GM12878 (cell line): ENCODE data around the gene SMIM20. TPM values are rescaled to one million over a fixed set of nuclear protein-coding genes. Genes with fewer than 3 reads are reported as not detected.

Experiments used
- ATAC-seq: fragments of 200-7000 bp; cut with Tn5 transposase; 3 replicates; pipeline ENCODE4 v1.9.1; 2020; ENCODE audit warnings: mild to moderate bottlenecking, moderate library complexity
- BruUV-seq: library from RNA; stranded (reverse); fragments of 400-500 nt; replicated peaks from 2 replicates; lab custom pipeline; 2021; lab: Mats Ljungman, UMichigan
- CTCF ChIA-PET: fragments of 300-600 bp; sonication (Branson Sonifier 250); formaldehyde crosslinking; extraction: SDS; loops from one replicate; lab custom pipeline; 2021; ENCODE audit warnings: inconsistent platforms; lab: Yijun Ruan, JAX
- POLR2A ChIA-PET: fragments of 350-600 bp; formaldehyde crosslinking; extraction: SDS; loops from one replicate; lab custom pipeline; 2021; ENCODE audit warnings: inconsistent platforms; lab: Charles Lee
- RAD21 ChIA-PET: fragments of 300-600 bp; sonication (Branson Sonifier 250); formaldehyde crosslinking; loops from one replicate; lab custom pipeline; 2023; ENCODE audit warnings: antibody characterized with exemption; ENCODE audit not compliant: unreplicated experiment; lab: Charles Lee
- SMC1A ChIA-PET: fragments of 300-600 bp; sonication (Branson Sonifier 250); formaldehyde crosslinking; loops from one replicate; lab custom pipeline; 2023; ENCODE audit not compliant: unreplicated experiment, uncharacterized antibody; lab: Charles Lee
- DNase-seq: peaks from one replicate; pipeline ENCODE4 v3.0.0-alpha.2; 2011; ENCODE audit warnings: low read depth, low spot score
- FAIRE-seq: peaks from 3 replicates; lab custom pipeline; 2011; peaks lifted over from hg19 to GRCh38; lab: Jason Lieb, UNC
- H2AFZ ChIP-seq: 2 replicates; pipeline ENCODE4 v1.6.0; 2011; ENCODE audit warnings: low read depth, low read length, control low read depth; ENCODE audit not compliant: control insufficient read depth
- H3K27ac ChIP-seq: 2 replicates; pipeline ENCODE4 v1.5.1; 2011; ENCODE audit warnings: control low read depth; ENCODE audit not compliant: control insufficient read depth, insufficient read depth
- H3K27me3 ChIP-seq, 2 experiments: replicated peaks in 1 of 2; 2 replicates each; pipeline versions ENCODE4 v1.6.0 to v1.6.1; 2011; ENCODE audit warnings: low read length in 1 of 2; ENCODE audit not compliant: control insufficient read depth in 2 of 2, insufficient read depth in 2 of 2
- H3K36me3 ChIP-seq, 2 experiments: 2 replicates each; pipeline ENCODE4 v1.5.1; 2011; ENCODE audit warnings: low read length in 1 of 2; ENCODE audit not compliant: control insufficient read depth in 2 of 2, insufficient read depth in 2 of 2
- H3K4me1 ChIP-seq: 2 replicates; pipeline ENCODE4 v1.6.1; 2011; ENCODE audit warnings: mild to moderate bottlenecking, low read length, moderate library complexity, mixed read lengths; ENCODE audit not compliant: control insufficient read depth, insufficient read depth
- H3K4me2 ChIP-seq: 2 replicates; pipeline ENCODE4 v1.6.0; 2011; ENCODE audit warnings: control low read depth; ENCODE audit not compliant: control insufficient read depth, insufficient read depth
- H3K4me3 ChIP-seq: fragments of 200-600 bp; sonication (generic); 2 replicates; pipeline ENCODE4 v1.5.1; 2016
- H3K79me2 ChIP-seq: 2 replicates; pipeline ENCODE4 v1.6.0; 2011; ENCODE audit warnings: low read length; ENCODE audit not compliant: control insufficient read depth, insufficient read depth
- H3K9ac ChIP-seq: 2 replicates; pipeline ENCODE4 v1.8.0; 2011; ENCODE audit warnings: low read length, control low read depth, mixed read lengths; ENCODE audit not compliant: control insufficient read depth, insufficient read depth
- H3K9me3 ChIP-seq: replicated peaks from 3 replicates; pipeline ENCODE4 v1.5.1; 2011; ENCODE audit warnings: mild to moderate bottlenecking, low read length; ENCODE audit not compliant: control insufficient read depth, insufficient read depth
- H4K20me1 ChIP-seq: 2 replicates; pipeline ENCODE4 v1.6.0; 2011; ENCODE audit not compliant: control insufficient read depth, insufficient read depth
- CBX3 ChIP-seq: fragments of 200-600 bp; sonication (generic); IDR thresholded peaks from 2 replicates; pipeline ENCODE4 v1.6.1; 2016; ENCODE audit warnings: low read depth, borderline replicate concordance
- FOXK2 ChIP-seq: fragments of 450-650 bp; IDR thresholded peaks from 2 replicates; pipeline ENCODE4 v1.6.1; 2017; ENCODE audit warnings: mild to moderate bottlenecking, moderate library complexity
- GATAD2B ChIP-seq: fragments of 450-650 bp; conservative IDR thresholded peaks from 2 replicates; pipeline ENCODE4 v1.6.1; 2017; ENCODE audit warnings: low read depth, mild to moderate bottlenecking, moderate library complexity
- HDAC2 ChIP-seq: fragments of 200-600 bp; sonication (generic); IDR thresholded peaks from 2 replicates; pipeline ENCODE4 v1.6.1; 2017
- HDAC6 ChIP-seq: fragments of 200-600 bp; sonication (generic); IDR thresholded peaks from one replicate; pipeline ENCODE4 v1.8.0; 2017; ENCODE audit warnings: antibody characterized with exemption; ENCODE audit not compliant: unreplicated experiment
- NBN ChIP-seq: fragments of 450-650 bp; IDR thresholded peaks from 2 replicates; pipeline ENCODE4 v1.6.1; 2016
- NR2C2 ChIP-seq: IDR thresholded peaks from 2 replicates; pipeline ENCODE4 v1.6.1; 2011; ENCODE audit warnings: borderline replicate concordance, low read depth; ENCODE audit not compliant: control insufficient read depth, insufficient read length
- SMC3 ChIP-seq: IDR thresholded peaks from 2 replicates; pipeline ENCODE4 v1.6.1; 2011; ENCODE audit warnings: low read length, improper control_type of control experiment, borderline replicate concordance
- WGBS: methylation state at CpG from one replicate; pipeline ENCODE4 v1.1.6; 2016; ENCODE audit warnings: low lambda C conversion rate; ENCODE audit not compliant: insufficient replicate concordance, insufficient coverage; ENCODE audit errors: missing lambda C conversion rate; 5-methylcytosine and 5-hydroxymethylcytosine counted together
- in situ Hi-C: fragments of 300-500 bp; cut with MboI; formaldehyde crosslinking; loops from 9 replicates; pipeline ENCODE4 v1.14.3; 2018; ENCODE audit warnings: mixed read lengths
- intact Hi-C: fragments of 100-400 bp; cut with micrococcal nuclease; formaldehyde crosslinking; loops from one replicate; pipeline ENCODE4 v1.14.2; 2022; ENCODE audit not compliant: unreplicated experiment
- polyA plus RNA-seq, 11 experiments: library from polyadenylated mRNA; depleted of rRNA in 4 of 11; unstranded in 6 of 11; stranded (reverse) in 5 of 11; fragments of >200 nt; fragmentation: Nextera tagmentation in 4 of 11; fragmentation: Illumina TruSeq in 1 of 11; extraction: Ambion mirVana in 4 of 11; extraction: Trizol in 1 of 11; gene quantifications; 1 replicate in 1 of 11; 2 replicates in 10 of 11; pipeline versions ENCODE4 v1.2.1 to v1.2.3, GENCODE V29; 2011 to 2016; ENCODE audit warnings: inconsistent platforms in 2 of 11, missing spikeins in 2 of 11, low read depth in 1 of 11
- total RNA-seq, 4 experiments: library from RNA; depleted of rRNA in 3 of 4; stranded (reverse); fragments of >200 nt in 3 of 4; fragmentation: Illumina TruSeq in 1 of 4; extraction: Trizol in 1 of 4; gene quantifications; 2 replicates each; pipeline versions ENCODE4 v1.2.1 to v1.2.3, GENCODE V29; 2013 to 2021
- TF ChIP-seq, protein P1 (sequence below): fragments of 450-650 bp; IDR thresholded peaks from 2 replicates; pipeline ENCODE4 v1.6.1; 2016; ENCODE audit warnings: mild to moderate bottlenecking
- TF ChIP-seq, protein P2 (sequence below): fragments of 450-650 bp; formaldehyde crosslinking; IDR thresholded peaks from 2 replicates; pipeline ENCODE4 v1.4.0; 2020; ENCODE audit warnings: mild to moderate bottlenecking, moderate library complexity

SMIM20 gene
- total and polyA plus RNA-seq, 10 of the 15 experiments (the other 5 are each of a cell fraction or from before 2014, with no cell fraction given) = 17.3 to 38.0 (median 28.8) TPM

DNA sequence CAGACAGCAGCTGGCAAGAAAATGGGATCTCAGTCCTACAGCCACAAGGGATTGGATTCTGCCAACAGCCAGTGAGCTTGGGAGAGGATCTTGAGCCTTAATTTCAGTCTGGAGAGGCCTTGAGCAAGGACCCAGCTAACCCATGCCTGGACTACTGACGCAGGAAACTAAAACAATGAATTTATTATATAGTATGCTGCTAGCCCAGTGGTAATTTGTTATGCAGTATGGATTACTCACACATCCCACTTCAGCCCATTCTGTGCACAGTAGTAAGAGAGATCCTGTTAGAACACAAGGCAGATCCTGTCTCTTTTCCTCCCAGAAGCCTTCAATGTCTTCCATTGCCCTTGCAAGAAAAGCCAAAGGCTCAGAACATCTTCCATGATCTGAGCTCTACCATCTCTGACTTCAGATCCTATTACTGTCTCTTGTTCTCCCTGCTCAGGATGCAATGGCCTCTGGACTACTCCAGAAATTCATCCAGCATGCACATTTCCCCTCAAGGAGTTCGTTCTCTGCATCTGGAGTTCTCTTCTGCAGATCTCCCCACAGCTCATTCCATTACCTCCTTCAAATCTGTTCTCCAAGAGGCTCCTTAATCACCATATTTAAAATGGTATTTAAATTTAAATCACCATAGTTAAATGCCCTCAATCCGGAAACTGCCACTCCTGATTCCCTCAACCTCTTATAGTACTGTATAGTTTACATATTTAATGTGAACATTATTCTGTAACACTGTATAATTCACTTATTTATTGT, 27.6 kb downstream of the SMIM20 start:
- H3K36me3 ChIP-seq = no peaks in the 10 kb centered on the region
- no peak for DNase-seq
- BruUV-seq = no TSS peak
- no peak overlapping the region for H3K9ac ChIP-seq
- intact Hi-C loops = no loop called here
- POLR2A ChIA-PET = interaction anchor here (0.6 kb wide), 1 partner anchor 488 kb away, joined by 3 read pairs; no protein-coding TSS in a partner anchor
- in situ Hi-C loops = no loop called here
- no peak for FAIRE-seq
- no peaks in the 10 kb centered on the region for H4K20me1 ChIP-seq
- RAD21 ChIA-PET = no interaction called here
- no peaks in the 10 kb centered on the region for H3K9me3 ChIP-seq
- H2AFZ ChIP-seq = no peak overlapping the region
- TF ChIP-seq HDAC2 (no peak), SMC3 (no peak), NR2C2 (no peak), FOXK2 (no peak), GATAD2B (no peak), CBX3 (no peak), HDAC6 (no peak), NBN (no peak)
- TF ChIP-seq, protein P1, sequence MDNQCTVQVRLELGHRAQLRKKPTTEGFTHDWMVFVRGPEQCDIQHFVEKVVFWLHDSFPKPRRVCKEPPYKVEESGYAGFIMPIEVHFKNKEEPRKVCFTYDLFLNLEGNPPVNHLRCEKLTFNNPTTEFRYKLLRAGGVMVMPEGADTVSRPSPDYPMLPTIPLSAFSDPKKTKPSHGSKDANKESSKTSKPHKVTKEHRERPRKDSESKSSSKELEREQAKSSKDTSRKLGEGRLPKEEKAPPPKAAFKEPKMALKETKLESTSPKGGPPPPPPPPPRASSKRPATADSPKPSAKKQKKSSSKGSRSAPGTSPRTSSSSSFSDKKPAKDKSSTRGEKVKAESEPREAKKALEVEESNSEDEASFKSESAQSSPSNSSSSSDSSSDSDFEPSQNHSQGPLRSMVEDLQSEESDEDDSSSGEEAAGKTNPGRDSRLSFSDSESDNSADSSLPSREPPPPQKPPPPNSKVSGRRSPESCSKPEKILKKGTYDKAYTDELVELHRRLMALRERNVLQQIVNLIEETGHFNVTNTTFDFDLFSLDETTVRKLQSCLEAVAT = no peak
- TF ChIP-seq, protein P2, sequence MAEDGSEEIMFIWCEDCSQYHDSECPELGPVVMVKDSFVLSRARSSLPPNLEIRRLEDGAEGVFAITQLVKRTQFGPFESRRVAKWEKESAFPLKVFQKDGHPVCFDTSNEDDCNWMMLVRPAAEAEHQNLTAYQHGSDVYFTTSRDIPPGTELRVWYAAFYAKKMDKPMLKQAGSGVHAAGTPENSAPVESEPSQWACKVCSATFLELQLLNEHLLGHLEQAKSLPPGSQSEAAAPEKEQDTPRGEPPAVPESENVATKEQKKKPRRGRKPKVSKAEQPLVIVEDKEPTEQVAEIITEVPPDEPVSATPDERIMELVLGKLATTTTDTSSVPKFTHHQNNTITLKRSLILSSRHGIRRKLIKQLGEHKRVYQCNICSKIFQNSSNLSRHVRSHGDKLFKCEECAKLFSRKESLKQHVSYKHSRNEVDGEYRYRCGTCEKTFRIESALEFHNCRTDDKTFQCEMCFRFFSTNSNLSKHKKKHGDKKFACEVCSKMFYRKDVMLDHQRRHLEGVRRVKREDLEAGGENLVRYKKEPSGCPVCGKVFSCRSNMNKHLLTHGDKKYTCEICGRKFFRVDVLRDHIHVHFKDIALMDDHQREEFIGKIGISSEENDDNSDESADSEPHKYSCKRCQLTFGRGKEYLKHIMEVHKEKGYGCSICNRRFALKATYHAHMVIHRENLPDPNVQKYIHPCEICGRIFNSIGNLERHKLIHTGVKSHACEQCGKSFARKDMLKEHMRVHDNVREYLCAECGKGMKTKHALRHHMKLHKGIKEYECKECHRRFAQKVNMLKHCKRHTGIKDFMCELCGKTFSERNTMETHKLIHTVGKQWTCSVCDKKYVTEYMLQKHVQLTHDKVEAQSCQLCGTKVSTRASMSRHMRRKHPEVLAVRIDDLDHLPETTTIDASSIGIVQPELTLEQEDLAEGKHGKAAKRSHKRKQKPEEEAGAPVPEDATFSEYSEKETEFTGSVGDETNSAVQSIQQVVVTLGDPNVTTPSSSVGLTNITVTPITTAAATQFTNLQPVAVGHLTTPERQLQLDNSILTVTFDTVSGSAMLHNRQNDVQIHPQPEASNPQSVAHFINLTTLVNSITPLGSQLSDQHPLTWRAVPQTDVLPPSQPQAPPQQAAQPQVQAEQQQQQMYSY = no peak
- H3K4me2 ChIP-seq = no peak overlapping the region
- CTCF ChIA-PET = interaction anchor here (0.7 to 2.6 kb wide), 5 partner anchors 11 to 88 kb away, joined by 3 to 8 read pairs (median 4); no protein-coding TSS in a partner anchor
- H3K4me3 ChIP-seq = no peak overlapping the region
- WGBS = 56% methylated on average over 3 of the region's 3 CpGs
- no peaks in the 10 kb centered on the region for H3K27me3 ChIP-seq
- no peak overlapping the region for H3K27ac ChIP-seq
- ATAC-seq = no peak
- SMC1A ChIA-PET = interaction anchor here (1.2 kb wide), 1 partner anchor 12 kb away, joined by 3 read pairs; no protein-coding TSS in a partner anchor
- no peaks in the 10 kb centered on the region for H3K79me2 ChIP-seq
- peaks cover 11% of the 10 kb centered on the region; the same call in 1 of the 2 replicates for H3K4me1 ChIP-seq
